ENCODE results near the gene VSTM2B.
"Not testable (repeated sequence)": the region's sequence is repeated elsewhere in the genome, so short reads cannot be mapped to it uniquely, and the experiment has no call there.

Gene VSTM2B

DNA sequence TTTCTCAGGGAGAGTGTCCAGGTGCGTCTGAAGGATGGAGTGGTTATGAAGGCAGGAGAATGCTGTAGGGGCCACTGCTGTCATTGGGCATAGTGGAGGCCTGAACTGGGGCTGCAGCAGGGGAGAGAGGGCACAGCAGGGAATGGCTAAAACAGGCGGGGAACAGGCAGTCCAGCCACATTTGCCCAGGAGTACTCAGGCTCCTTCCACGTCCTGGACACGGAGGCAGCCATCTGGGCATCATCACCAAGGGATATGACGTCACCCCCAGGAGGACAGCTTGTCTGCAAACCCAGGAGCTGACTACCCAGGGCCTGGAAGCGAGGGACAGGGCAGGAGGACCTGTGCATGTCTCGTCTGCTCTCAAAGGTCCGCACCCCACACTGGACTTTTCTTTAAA lies 22.2 kb downstream of the VSTM2B start:
- DNase-seq, result no peak

DNA sequence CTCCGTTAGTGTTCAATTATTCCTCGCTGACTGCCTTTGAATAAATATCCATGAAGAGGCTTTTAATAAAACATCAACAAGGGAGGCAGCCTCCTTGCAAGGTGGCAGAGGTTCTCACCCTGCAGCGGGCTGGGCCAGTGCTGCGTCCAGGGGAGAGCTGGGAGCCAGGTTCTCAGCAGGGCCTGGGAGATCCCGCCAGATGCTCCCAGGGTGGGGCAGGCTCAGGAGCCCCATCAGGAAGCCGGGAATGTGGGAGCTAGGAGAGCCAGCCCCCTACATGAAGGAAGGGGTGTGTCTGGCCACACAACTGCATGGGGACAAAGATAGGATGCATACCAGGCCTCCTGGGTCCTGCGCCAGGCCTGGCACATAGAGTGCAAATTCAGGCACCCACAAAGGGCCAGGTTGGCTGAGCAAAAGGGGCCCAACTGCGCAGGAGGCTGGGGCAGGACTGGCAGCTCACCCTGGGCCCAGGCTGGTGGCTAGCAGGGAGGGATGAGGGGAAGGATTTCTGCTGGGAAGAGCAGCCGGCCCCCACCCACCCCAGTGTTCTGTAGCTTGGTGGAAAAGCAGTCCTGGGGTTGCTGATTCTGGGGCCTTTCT lies 22.8 kb downstream of the VSTM2B start:
- no peak for DNase-seq

DNA sequence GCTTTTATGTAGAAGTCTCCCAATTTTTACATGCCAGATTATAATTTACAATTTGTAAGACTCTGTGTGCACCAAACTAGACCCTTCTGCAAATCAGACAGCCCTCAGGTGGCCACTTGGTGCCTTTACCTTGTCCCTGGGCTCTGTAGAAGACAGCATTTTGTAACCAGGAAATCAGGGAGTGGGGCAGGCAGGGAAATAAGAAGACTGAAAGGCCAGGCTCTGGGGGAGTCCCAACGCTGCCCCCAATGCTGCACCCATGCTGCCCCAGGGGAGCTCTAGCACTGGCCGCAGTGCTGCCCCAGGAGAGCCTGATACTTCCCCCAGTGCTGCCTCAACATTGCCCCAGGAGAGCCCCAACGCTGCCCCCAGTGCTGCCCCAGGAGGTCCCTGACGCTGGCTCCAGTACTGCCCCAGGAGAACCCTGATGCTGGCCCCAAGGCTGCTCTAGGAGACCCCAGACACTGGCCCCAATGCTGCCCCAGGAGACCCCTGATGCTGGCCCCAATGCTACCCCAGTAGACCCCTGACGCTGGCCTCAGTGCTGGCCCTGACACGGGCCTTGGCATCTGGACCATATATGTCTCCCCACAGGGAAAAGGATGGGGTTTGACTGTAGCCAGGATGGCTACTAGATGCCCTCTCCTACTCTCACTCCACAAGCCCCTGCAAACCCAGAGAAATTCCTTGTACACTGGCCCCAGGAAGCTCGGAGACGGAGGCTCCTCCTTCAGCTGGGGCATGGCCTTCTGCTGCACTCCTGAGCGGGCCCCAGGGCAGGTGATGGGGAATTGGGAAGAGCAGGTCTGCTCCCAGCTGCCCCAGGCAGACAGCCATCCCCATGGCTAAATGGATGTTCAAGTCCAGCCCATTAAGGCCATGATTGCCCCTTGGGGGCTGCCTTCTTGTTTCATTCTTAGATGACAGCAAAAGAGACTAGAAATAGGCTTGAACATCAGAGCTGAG lies 23.6 kb downstream of the VSTM2B start:
- DNase-seq, result no peak

DNA sequence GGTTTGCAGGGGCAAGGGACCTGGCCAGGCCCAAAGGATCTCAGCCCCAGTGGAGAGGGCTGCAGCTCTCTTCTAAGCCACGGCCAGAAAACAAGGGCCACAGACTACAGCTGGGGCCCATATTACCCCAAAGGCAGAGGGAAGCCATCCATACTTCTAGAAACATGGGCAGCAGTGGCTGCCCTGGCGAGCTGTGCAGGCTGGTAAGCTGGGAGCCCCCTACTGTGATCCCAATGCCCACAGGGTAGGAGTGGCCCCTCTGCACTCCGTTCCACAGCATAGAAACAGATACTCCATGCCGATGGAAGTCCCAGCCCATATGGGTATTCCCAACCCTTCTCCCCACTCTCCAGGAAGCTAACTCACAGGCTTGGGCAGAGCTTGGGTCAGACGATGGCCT lies 25.1 kb downstream of the VSTM2B start:
- DNase-seq, result no peak

DNA sequence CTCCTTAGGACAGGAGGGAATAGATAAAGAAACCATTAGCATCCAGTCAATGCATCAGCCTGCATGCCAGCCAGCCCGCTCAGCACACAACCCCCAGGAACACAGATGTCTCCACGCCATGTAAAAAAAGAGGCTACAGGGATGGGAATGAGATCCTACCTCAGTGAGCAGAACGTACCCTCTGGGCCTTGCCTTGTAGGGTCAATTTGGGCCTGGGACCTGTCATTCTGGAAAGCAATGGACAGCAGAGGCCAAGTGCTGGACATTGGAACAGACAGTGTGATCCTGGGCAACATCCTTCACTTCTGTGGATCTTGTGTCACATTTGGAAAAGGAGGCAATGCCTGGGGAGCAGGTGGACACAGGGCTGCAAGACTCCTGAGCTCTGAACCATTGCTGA lies 26.0 kb downstream of the VSTM2B start:
- no peak for DNase-seq

DNA sequence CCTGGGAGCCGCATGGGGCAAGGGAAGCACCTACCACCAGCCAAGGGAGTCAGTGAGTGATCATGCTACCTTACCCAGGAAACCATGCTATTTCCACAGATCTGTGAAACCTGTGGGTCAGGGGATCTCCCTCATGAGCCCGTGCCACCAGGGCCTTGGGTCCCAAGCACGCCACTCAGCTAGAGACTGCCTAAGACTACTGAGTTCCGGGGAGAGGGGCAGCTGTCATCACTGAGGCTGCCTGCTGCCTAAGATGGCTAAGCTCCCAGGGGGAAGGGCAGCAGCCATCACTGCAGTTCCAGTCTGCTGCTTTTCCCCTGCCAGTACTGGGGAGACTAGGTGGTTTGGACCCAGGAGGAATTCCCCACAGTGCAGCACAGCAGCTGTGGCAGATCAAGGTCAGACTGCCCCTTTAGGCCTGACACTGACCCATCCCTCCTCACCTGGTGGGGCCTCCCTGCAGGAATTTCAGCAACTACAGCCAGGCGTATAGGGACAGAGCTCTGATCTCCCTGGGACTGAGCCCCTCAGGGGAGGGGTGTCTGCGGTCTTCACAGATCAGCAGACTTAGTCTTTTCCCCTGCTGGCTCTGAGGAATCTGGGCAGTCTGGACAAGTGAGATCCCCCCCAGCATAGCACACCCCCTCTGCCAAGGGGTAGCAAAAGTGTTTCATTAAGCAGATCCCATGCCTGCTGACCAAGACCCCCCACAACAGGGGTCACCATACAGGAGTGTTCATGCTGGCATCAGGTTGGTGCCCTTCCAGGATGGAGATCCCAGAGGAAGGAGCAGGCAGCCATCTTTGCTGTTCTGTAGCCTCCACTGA lies 26.9 kb downstream of the VSTM2B start:
- DNase-seq, result no peak

DNA sequence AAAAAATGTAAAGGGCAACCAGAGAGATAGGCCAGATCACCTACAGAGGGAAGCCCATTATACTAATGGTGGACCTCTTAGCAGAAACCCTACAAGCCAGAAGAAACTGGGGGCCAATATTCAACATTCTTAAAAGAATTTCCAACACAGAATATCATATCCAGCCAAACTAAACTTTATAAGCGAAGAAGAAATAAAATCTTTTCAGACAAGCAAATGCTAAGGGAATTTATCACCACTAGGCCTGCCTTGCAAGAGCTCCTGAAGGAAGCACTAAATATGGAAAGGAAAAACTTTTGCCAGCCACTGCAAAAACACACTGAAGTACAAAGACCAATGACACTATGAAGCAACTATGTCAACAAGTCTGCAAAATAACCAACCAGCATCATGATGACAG lies 28.4 kb downstream of the VSTM2B start:
- no peak for DNase-seq

DNA sequence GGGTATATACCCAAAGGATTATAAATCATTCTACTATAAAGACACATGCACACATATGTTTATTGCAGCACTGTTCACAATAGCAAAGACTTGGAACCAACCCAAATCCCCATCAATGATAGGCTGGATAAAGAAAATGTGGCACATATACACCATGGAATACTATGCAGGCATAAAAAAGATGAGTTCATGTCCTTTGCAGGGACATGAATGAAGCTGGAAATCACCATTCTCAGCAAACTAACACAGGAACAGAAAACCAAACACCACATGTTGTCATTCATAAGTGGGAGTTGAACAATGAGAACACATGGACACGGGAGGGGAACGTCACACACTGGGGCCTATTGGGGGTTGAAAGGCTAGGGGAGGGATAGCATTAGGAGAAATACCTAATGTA lies 33.3 kb downstream of the VSTM2B start:
- DNase-seq, result not testable (repeated sequence)

DNA sequence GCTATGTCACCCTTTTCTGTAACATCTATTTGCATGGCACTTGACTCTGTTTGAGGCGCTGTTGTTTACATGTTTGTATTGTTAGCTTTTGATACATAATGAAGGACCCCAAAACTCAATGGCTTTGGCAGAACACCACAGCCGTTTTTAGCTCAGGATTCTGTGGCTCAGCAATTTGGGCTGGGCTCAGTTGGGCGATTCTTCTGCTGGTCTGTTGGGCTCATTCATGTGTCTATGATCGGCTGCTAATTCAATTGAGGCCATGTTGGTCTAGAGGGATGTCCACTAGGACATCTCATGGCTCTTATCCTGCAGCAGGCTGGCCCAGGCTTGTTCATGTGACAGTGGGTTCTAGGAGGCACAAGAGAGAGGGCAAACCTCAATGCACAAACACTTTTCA lies 33.9 kb downstream of the VSTM2B start:
- no peak for DNase-seq

DNA sequence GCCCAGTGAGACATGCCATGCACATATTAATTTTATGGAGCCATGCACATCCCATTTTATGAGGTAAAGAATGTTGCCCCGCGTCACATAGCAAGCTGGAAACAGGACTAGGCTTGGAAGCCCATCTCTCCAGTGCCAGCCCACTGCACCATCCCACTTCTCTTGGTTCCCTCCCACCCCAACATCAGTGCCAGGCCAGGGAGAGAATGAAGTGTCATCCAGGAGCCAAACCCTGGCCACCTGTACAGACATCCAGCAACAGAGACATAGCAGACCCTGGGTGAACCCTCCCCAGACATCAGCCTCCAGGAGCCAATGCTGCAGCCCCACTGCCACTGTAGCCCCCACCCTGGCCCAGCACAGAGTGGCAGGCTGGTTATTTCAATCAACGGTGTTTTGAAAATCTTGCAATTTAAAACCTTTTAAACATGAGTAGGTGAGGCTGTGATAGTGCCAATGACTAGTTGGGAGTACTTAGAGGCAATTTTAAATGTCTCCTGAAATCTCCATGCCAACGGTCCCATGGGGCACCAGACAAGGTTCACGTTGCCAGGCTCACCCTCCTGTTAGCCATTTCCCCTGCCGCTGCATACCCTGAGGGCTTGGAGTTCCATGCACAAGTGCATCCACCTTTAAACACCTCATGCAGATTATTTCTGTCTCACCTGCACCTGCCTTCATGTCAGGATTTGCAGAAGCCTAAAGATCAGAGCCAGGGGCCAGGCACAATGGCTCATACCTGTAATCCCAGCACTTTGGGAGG lies 34.7 kb downstream of the VSTM2B start:
- DNase-seq, result peak; percentile 91

DNA sequence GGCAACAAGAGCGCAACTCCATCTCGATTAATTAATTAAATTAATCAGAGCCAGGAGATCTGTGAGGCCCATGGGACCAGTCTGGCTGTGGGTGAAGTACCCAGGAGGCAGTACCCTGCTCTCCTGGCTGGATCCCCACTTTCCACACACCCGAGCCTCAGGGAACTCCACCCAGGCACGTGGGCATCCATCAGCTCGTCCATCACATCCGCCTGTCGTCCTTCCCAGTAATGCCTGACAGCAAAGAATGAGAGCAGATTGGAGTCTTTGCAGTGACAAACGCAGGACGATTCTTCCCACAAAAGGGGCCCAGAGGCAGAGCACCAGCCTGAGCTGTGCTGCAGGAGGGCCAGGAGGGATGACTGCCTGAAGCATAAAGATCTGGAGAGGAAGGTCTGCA lies 35.8 kb downstream of the VSTM2B start:
- no peak for DNase-seq

DNA sequence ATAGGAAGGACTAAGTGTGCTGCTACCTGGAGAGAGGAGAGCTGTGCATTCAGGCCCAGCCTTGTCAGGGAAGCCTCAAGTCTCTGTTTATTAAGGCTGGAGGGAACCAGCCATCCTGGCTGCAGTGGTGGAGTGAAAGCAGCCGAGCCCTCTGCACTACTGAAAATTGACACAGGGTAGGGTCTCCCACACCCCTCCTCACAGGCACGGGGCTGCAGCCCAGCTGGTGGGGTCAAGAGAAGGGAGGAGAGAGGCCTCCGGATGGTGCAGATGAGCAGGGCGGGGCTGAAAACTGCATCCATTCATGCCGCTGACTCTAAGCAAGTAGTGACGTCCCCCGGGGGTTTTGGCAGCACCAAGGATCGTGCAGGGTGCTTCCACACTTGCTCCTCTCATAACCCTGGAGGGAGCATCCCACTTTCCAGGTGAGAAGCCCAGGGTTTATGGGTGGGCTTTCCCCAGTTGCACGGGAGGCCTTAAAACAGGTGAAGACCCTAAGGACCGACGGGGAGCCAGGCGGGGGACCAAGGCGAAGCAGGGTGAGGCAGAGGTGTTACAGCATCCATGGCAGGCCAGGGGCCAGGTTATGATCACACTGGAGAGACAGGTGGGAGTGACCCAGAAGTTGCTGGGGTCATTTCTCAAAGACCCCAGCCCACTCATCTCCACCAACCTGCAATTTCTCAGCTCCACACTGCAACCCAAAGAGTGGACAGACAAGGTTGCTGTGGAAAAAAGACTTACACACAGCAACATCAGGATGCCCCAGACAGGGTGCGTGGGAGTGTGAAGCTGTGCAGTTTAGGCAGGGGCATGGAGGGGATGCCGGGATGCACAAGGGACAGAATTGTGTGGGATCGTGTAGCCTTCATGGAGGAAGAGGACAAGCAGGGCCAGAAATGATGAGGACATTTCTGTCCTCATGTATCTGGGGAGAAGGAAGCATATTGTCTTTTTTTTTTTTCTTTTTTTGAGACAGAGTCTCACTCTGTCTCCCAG lies 36.8 kb downstream of the VSTM2B start:
- DNase-seq, result no peak

DNA sequence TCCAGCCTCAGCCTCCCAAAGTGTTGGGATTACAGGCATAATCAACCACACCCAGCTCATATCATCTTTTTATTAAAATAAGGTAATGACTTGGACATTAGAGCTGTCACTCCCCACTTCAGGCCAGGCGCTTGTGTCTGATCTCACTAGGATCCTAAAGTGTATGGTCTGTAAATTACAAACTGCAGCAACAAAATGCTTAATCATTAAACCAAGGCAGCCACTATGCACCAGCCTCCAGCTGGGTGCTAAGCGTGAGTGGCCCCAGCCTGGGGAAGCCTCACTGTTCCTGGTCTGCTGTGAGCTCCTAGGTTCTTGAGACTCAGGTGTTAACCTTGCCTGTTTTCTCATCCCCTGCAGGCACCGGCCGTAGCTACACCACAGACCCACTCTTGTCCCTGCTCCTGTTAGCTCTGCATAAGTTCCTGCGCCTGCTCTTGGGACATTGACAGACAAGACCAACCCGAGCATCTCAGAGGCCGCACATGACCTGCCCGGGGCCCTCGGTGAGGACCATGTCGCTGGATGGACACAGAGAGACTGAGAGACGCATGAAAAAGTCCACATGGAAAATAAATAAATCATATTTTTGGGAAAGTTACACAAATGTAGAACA lies 37.8 kb downstream of the VSTM2B start:
- no peak for DNase-seq

DNA sequence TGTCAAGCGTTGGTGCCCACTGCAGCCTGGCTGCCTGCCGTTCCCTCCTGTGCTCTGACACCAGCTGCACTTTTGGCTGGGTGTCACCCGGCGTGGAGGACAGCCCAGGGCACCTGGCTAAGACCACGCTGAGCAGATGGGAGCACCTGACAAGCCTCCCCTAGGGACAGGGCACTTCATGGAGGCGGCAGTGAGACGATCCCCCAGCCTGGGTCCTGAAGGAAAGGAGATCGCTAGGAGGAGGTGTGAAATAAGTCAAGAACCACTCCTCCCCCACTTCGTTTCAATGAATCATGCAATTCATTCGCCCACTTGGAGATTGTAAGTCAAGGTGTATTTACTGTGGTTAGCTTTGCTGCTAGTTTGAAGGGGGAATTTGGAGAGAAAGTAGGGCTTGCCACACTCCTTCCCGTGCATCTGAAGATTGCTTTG lies 38.8 kb downstream of the VSTM2B start:
- DNase-seq, result no peak

DNA sequence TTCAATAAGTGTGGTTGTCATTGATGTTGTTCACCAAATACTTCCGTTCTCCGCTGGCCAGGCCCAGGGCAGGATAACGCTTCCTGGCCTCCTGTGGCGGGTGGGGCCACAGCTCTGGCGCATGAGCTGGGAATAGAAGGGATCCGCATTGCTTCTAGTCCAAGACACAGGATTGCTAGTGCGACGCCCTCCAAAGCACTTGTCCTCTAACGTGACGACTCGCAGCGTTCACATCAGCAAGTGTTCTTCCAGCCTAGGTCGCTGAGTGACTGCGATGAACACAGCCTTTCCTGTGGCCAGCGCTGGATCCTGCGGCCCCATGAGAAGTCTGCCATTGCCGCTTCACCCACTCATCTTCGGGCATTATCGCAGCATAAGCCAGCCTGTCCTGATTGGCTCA lies 39.4 kb downstream of the VSTM2B start:
- DNase-seq, result no peak

DNA sequence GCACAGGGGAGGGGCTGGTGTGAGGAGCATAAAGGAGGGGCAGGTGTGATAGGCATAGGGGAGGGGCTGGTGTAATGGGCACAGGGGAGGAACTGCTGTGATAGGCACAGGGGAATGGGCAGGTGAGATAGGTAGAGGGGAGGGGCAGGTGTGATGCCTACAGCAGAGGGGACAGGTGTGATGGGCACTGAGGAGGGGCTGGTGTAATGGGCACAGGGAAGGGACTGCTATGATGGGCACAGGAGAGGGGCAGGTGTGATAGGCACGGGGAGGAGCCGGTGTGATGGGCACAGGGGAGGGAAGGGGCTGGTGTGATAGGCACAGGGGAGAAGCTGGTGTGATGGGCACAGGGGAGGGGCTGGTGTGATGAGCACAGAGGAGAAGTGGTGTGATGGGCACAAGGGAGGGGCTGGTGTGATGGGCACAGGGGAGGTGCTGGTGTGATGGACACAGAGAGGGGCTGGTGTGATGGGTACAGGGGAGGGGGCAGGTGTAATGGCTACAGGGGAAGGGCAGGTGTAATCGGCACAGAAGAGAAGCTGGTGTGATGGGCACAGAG lies 40.8 kb downstream of the VSTM2B start:
- no peak for DNase-seq

DNA sequence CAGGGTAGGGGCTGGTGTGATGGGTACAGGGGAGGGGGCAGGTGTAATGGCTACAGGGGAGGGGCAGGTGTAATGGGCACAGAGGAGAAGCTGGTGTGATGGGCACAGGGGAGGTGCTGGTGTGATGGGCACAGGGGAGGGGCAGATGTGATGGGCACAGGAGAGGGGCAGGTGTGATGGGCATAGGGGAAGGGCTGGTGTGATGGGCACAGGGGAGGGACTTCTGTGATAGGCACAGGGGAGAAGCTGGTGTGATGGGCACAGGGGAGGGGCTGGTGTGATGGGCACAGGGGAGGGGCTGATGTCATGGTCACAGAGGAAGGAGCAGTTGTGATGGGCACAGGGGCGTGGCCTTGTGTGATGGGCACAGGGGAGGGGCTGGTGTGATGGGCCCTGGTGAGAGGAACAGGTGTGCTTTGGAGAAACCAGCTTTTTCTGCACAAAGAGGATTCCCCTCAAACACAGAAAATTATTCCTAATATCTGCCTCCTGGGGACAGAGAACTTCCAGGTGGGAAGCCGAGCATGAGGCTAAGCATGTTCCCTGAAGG lies 41.6 kb downstream of the VSTM2B start:
- no peak for DNase-seq

DNA sequence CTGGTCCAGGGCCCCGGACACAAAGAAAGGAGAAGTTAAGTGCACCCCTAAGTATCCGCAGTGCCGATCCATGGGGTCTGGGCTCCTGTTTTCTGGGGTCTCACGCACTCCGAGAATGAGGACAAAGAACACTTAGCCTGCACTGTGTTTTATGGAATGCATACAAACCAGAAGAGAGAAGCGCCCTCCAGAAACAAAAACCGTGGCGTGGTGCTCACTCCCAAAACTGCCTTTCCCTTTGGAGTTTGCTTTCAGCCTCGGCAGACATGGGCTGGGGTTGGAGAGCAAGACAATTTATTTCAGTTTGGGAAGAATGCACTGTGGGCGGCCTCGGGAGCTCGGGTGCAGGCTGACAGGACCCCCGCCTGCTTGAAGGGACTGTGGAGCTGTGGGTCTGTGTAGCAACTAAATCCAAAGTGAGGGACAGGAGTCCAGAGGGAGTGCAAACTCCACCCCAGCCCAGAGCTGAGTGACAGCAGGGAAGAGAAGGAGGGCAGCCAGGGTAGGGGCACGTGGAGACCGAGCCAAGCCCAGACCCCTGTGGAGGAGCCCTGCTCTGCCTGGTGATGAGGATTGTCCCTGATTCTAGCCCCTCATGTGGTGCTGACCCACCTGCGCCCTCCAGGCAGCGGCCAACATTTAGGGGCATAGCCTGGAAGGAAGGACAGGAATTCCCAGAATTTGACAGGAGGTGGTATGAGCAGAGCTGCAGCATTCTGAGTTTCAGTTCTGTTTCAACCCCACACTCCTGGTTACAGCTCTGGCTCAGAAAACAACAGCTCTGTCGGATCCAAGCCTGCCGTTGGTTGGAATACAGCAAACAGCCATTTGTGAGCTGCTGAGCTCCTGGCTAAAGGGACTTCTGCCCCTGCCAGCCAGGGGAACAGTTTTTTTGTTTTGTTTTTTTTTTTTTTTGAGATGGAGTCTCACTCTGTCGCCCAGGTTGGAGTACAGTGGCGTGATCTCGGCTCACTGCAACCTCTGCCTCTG lies 42.5 kb downstream of the VSTM2B start:
- no peak for DNase-seq
